CD4-positive, alpha-beta T cell (primary cell): ENCODE measurements around the gene PLA2G5. TPM values are rescaled to one million over a fixed set of nuclear protein-coding genes. Genes with fewer than 3 reads are reported as not detected.

Source experiments
- ATAC-seq: fragments of 200-7000 bp; cut with Tn5 transposase; one replicate; pipeline ENCODE4 v1.10.0; 2022; ENCODE audit warnings: mild to moderate bottlenecking; ENCODE audit not compliant: poor library complexity
- CTCF ChIA-PET: fragments of 350-600 bp; sonication (Branson Sonifier 250); formaldehyde crosslinking; loops from one replicate; lab custom pipeline; 2021; ENCODE audit warnings: antibody characterized with exemption, inconsistent platforms; lab: Charles Lee
- POLR2A ChIA-PET: fragments of 350-600 bp; sonication (Branson Sonifier 250); formaldehyde crosslinking; loops from one replicate; lab custom pipeline; 2021; ENCODE audit warnings: antibody characterized with exemption, inconsistent platforms; lab: Charles Lee
- DNase-seq, 14 experiments: peaks; one replicate each; pipeline ENCODE4 v3.0.0-alpha.2; 2013 to 2020; ENCODE audit warnings: mixed read lengths in 2 of 14
- H3K27ac ChIP-seq, 2 donors: one replicate each; pipeline versions ENCODE4 v1.5.1 to v1.7.0; 2013; ENCODE audit warnings: low read length in 2 of 2, low read depth in 1 of 2, mild to moderate bottlenecking in 1 of 2
- H3K27me3 ChIP-seq, 2 experiments: 1 replicate in 1 of 2; 2 replicates in 1 of 2; pipeline versions ENCODE4 v1.6.1 to v1.7.0; 2013; ENCODE audit warnings: low read length in 2 of 2, control low read depth in 1 of 2, mild to moderate bottlenecking in 1 of 2, moderate library complexity in 1 of 2; ENCODE audit not compliant: insufficient read depth in 2 of 2, control insufficient read depth in 1 of 2
- H3K36me3 ChIP-seq: one replicate; pipeline ENCODE4 v1.6.1; 2013; ENCODE audit warnings: low read length, control low read depth; ENCODE audit not compliant: insufficient read depth
- H3K4me1 ChIP-seq: one replicate; pipeline ENCODE4 v1.6.1; 2013; ENCODE audit warnings: low read length, control low read depth; ENCODE audit not compliant: insufficient read depth
- H3K4me3 ChIP-seq: one replicate; pipeline ENCODE4 v1.5.1; 2013; ENCODE audit warnings: mild to moderate bottlenecking, low read length, moderate library complexity
- H3K9me3 ChIP-seq, 2 experiments: 1 replicate in 1 of 2; 2 replicates in 1 of 2; pipeline versions ENCODE4 v1.6.1 to v1.7.0; 2013; ENCODE audit warnings: low read length in 2 of 2, mild to moderate bottlenecking in 2 of 2, control low read depth in 1 of 2, moderate library complexity in 1 of 2; ENCODE audit not compliant: control insufficient read depth in 1 of 2, insufficient read depth in 1 of 2
- H3K27ac Mint-ChIP-seq: one replicate; pipeline ENCODE4 v1.8.0; 2020; ENCODE audit warnings: mixed read lengths
- H3K27me3 Mint-ChIP-seq: one replicate; pipeline ENCODE4 v1.8.0; 2021; ENCODE audit warnings: mixed read lengths
- H3K36me3 Mint-ChIP-seq: one replicate; pipeline ENCODE4 v1.8.0; 2021; ENCODE audit warnings: low read depth, mixed read lengths
- H3K4me1 Mint-ChIP-seq: one replicate; pipeline ENCODE4 v1.8.0; 2021; ENCODE audit warnings: low read depth, mixed read lengths
- H3K4me3 Mint-ChIP-seq: one replicate; pipeline ENCODE4 v1.8.0; 2020; ENCODE audit warnings: mild to moderate bottlenecking, mixed read lengths
- H3K9me3 Mint-ChIP-seq: one replicate; pipeline ENCODE4 v1.8.0; 2020; ENCODE audit warnings: mixed read lengths
- CTCF ChIP-seq: fragments of 200-600 bp; IDR thresholded peaks from one replicate; pipeline ENCODE4 v1.8.0; 2022; ENCODE audit warnings: antibody characterized with exemption, mild to moderate bottlenecking
- intact Hi-C, 2 experiments: fragments of 100-400 bp; cut with DNase I in 1 of 2; cut with micrococcal nuclease in 1 of 2; formaldehyde crosslinking; loops; one replicate each; pipeline versions ENCODE4 v1.15.1 to v1.9.0; 2023 to 2025; cut with DNase I, micrococcal nuclease
- total RNA-seq, 174 experiments: library from RNA in 2 of 174; stranded (reverse) in 2 of 174; gene quantifications; one replicate each; pipeline ENCODE4 v1.2.3 and lab custom pipeline; 2021 to 2026

PLA2G5 gene
- total RNA-seq, 2 experiments from 2014 or later = not detected

- Histone ChIP-seq H3K36me3 (no peaks in the 10 kb centered on the region), H3K27ac (no peak overlapping the region), H3K4me1 (no peaks in the 10 kb centered on the region), H3K27me3 (peaks cover 0 to under 1% of the 10 kb centered on the region in 2 experiments), H3K4me3 (no peak overlapping the region), H3K9me3 (no peaks in the 10 kb centered on the region)
- Mint-ChIP-seq H3K9me3 (no peaks in the 10 kb centered on the region), H3K4me3 (no peak overlapping the region), H3K36me3 (no peaks in the 10 kb centered on the region), H3K4me1 (no peaks in the 10 kb centered on the region), H3K27me3 (peaks cover 2% of the 10 kb centered on the region), H3K27ac (no peak overlapping the region)
- CTCF ChIA-PET = no interaction called here
- intact Hi-C loops = no loop called here
- no peak for TF ChIP-seq CTCF
- DNase-seq (no peak), ATAC-seq (no peak)
- POLR2A ChIA-PET = no interaction called here
These were observed 2.8 kb downstream of the PLA2G5 start for GRCh38 chr1:20072771-20073170.

- intact Hi-C loops = no loop called here
- TF ChIP-seq CTCF = no peak
- ATAC-seq = no peak
These were observed 3.3 kb downstream of the PLA2G5 start for GRCh38 chr1:20073256-20073655.

GRCh38 chr1:20074055-20074724 lies 4.2 kb downstream of the PLA2G5 start:
- ChIA-PET POLR2A (no interaction called here), CTCF (interaction anchor here (1.0 kb wide), 1 partner anchor 16 kb away, joined by 3 read pairs; no protein-coding TSS in a partner anchor)
- no peaks in the 10 kb centered on the region for H3K9me3 ChIP-seq
- H3K27me3 ChIP-seq = peaks cover 0 to 4% of the 10 kb centered on the region in 2 experiments
- intact Hi-C loops = no loop called here
- no peaks in the 10 kb centered on the region for H3K4me1 ChIP-seq
- H3K27ac ChIP-seq = no peak overlapping the region
- no peaks in the 10 kb centered on the region for H3K36me3 ChIP-seq
- ATAC-seq (no peak), DNase-seq (no peak)
- TF ChIP-seq CTCF = no peak
- no peaks in the 10 kb centered on the region for H3K36me3 Mint-ChIP-seq
- H3K27ac Mint-ChIP-seq = no peak overlapping the region
- H3K9me3 Mint-ChIP-seq = no peaks in the 10 kb centered on the region
- H3K4me3 ChIP-seq = no peak overlapping the region
- no peaks in the 10 kb centered on the region for H3K4me1 Mint-ChIP-seq
- peaks cover 15% of the 10 kb centered on the region for H3K27me3 Mint-ChIP-seq
- no peak overlapping the region for H3K4me3 Mint-ChIP-seq

More at GRCh38 chr1:20073256-20073655, 3.3 kb downstream of the PLA2G5 start:
- Mint-ChIP-seq H3K27ac (no peak overlapping the region), H3K36me3 (no peaks in the 10 kb centered on the region), H3K4me3 (no peak overlapping the region), H3K9me3 (no peaks in the 10 kb centered on the region), H3K27me3 (peaks cover 7% of the 10 kb centered on the region), H3K4me1 (no peaks in the 10 kb centered on the region)
- Histone ChIP-seq H3K4me1 (no peaks in the 10 kb centered on the region), H3K27me3 (peaks cover 0 to 3% of the 10 kb centered on the region in 2 experiments), H3K9me3 (no peaks in the 10 kb centered on the region), H3K36me3 (no peaks in the 10 kb centered on the region), H3K27ac (no peak overlapping the region), H3K4me3 (no peak overlapping the region)
- ChIA-PET POLR2A (no interaction called here), CTCF (no interaction called here)
- no peak for DNase-seq
